NCI-H1105 (cell line): Measurements from ENCODE around the gene FRK.
"Not testable (repeated sequence)": the region's sequence is repeated elsewhere in the genome, so short reads cannot be mapped to it uniquely, and the experiment has no call there.

Experiments
- DNase-seq: peaks from one replicate; lab custom pipeline; 2025; lab: John Stamatoyannopoulos, UW

The FRK gene

DNA sequence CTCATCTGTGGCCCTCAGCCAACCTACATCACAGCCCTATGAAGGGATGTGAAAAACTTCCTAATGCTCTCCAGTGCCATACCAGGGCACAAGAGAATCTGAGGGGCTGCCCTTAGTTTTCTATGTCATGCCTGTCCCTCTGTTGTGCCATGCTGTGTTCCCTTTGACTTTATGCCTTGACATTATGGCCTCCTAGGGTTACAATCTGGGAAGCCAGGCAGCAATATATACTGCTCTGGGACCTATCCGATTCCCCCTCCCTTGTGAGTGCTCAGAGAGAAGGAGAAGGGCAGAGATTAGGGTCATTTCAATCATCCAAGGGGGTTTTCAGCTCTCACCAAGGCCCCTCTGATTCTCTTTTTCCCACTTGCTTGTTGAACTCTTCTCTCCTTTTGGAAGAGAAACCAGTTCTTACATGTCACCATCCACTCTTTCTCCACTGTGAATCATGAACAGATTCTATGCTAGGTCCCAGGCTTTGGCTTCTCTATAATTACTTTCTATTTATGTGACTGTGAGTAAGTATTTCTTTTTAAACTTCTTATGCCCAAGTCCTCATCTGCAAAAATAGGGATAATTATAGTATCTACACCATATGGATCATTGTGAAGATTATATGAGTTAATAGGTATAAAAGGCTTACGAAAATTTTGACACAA, 14.2 kb upstream of the FRK start:
- DNase-seq = no peak

DNA sequence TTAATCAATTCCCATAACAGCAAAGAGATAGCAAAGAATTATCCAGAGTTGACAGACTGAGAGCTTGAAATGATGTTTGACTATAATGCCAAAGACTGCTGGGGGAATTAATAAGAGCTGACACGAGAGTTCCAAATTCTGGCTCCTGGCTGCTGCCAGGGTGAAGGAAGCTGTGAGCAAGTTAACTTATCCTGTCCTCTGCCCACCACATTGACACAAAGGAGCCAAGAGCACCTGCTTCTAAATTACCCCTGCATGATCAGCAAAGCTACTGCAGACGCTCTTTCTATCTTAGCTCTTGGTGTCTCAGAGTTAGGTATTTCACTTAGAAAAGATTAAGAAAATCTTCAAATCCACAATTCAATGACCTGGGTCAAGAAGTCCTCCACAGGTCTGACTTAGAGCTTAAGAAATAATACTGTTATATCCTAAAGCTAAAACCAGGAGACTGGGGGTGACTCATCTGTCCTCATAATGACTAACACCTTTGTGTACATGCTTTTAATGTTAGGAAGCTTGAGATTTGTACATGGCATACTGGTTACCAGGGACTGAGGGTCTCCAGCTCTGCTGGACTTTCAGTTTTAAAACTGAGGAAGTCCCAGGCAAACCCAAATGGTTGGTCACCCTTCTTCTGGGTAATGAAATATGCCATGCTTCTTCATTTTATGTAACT, 13.2 kb upstream of the FRK start:
- no peak for DNase-seq

DNA sequence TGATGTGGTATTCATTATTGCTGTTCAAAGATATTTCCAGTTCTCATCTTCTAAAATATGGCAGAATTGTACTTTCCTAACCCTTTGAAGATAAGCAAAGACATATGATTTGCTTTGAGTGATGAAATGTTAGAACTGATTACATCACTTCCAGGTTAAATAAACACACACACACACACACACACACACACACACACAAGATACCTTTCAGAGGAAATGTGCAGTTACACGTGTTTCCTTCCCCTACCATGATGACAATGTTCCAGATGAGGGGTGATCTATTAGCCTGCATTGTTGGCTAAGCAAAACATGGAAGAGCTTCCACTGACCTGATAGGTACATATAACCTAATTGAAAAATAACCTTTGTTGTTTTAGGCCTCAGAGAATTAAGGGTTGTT, 11.7 kb upstream of the FRK start:
- no peak for DNase-seq

DNA sequence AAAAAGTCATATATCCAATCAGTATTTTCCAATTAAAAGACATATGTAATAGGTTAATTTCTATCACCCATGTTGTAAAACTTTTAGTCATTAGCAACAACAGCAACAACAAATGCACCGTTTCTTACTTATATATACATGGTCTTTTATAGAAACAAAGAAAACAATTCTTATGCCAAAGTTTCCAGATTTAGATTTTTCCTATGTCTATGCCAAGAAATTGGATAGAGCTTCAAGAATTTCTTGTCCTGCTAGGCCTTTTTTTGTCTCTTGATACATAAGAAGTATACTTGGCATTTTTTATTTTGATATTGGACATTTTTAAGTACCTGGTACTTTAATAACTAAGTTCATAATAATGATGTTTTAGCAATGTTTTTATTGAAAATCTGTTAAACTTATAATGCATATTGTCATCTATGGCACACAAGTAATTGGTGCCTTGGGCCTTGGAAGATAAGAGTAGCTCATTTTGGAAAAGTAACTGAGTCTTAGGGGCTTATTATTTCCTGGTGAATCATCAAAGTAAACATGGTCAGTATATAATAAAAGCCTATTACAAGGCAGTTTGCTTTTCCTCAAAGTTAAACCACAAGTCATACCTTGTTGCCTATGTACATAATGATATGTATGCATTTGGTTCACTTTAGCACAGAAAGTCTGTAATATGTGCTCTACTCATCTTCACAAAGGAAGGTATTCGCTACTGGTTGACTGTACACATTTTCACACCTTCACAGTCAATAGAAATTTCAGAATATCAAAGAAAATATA, 10.1 kb upstream of the FRK start:
- no peak for DNase-seq

DNA sequence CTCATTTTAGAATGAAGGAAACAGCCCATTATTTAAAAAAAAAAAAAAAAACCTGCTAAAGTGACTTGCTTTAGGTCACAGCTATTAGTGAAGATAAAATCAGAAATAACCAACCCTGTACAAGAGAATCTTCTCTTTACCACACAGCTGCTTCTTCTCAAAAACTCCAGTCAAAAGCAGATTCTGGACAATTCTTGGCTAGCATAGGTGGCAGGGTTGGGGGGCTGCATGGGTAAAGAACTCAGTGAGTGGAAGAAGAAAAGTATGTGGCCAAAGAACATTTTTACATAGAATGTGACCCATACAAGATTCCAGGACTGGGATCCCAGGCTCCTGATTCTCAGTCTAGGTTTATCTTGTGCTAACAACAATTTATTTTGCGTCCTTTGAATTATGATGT, 9.4 kb upstream of the FRK start:
- DNase-seq = no peak

DNA sequence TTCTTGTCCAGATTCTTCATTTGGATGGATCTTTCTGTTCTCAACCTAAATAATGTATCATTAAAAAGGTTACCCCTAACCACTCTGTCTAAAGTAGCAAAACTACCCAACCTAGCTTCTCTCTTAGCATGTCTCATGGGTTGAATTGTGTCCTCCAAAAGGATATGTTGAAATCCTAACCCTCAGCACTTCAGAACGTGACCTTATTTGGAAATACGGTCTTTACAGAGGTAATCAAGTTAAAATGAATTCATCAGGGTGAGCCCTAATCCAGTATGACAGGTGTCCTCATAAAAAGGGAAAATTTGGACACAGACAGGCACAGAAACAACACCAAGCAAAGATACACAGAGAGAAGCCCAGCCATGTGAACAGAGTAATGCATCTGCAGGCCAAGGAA, 6.1 kb upstream of the FRK start:
- no peak for DNase-seq

DNA sequence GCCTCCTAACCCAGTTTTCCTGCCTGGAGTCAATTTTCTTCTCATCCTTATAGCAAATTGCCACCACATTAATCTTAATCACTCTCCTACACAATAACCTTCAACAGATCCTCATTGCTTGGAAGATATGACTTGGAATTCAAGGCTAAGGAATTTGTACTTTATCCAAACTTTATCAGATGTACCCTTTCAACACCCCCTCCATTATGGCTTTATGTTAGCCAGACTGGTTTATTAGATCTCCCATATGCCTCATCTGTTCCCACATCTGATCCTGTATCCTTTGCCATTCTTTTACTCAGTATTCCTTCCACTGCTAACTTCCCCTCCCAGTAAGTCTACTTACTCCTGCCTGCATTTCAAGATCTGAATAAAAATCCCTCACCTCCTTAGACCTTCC, 4.0 kb upstream of the FRK start:
- no peak for DNase-seq

DNA sequence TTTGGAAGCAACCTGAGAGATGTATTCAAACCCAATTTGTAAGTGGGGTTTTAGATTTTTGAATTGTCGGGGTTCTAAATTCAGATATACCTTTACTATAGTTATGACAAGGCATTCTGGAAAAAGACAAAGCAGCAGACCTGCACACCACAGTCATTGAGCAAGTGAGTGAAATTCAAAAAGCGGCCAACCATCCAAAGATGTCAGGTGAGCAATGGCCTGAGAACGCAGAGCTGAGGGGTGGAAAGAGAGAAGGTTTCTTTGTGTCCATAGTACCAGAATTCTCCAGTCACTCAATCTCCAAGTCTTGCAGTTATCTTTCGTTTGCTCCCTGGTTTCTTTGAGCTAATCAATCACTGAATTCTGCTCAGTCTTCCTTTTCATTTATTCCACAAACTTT, 1.8 kb upstream of the FRK start:
- no peak for DNase-seq

DNA sequence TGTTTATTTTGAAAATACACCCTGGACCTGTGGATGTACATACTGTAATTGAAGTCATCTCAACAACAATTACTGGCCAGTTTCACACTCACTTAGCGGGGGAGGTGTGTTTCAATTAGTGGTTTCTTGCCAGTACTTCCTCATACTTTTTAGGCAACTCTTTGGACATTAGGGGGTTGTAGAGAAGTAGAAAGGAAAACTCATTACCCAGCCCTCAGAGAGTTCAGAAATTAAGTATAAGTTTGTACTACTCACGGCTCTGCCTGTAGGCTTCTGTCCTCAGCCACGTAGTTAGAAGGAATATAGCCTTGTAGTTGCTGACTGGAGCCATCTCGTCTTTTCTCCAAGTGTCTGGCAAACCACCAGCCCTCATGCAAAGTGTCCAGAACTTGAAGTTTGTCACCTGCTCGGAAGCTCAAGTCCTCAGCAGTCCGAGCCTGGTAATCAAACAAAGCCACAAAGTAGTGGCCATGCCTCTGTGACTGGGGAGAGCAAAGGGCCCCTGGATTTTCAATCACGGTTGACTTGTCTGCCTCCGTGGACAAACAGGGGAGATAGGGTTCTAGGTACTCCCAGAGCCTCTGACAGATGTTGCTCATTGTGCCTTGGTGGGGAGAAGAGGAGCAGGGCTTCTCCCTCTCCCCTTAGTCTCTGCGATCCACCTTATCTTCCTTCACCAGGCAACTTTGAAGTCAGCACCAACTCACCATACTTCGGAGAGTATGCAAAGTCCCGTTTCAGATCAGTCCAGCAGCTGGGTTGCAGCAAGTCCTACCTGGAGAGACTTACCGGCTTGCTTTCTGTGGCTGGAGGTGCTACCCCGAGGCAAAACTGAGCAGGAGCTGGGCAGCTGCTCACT, 749 bp downstream of the FRK start:
- DNase-seq = no peak

DNA sequence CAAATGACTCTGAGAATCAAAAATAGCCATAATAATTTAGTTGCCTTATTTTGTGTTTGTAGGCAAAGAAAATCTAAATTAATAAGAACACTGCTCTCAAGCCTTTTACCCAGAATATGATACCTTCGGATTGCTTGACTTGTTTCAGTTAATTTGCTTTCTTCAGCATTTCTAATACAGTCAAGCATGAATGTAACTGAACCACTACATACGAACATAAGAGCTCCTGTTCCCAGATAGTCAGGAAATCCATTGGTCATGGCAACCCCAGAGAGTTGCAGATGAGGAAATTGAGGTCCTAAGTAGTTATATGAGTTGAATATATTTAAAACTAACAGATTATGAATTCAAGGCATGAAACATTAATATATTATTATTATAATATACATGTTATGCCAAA, 2.9 kb downstream of the FRK start:
- no peak for DNase-seq

DNA sequence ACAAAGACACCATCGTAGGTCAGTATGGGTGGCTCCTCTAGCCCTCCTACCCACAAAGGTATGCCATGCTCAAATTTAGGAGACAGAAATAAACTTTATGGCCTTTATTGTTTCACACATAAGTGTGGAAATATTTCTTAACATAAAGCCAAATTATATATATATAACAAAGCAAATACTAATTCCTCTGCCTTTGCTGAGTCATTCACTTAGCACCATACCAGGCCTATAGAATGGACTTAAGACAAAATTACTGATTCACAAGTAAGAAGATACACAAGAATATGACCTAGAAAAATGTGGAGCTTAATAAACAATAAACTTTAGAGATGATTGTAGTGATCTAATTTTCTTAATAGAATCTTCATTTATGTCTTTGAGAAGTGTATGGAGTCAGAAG, 5.2 kb downstream of the FRK start:
- DNase-seq = no peak

DNA sequence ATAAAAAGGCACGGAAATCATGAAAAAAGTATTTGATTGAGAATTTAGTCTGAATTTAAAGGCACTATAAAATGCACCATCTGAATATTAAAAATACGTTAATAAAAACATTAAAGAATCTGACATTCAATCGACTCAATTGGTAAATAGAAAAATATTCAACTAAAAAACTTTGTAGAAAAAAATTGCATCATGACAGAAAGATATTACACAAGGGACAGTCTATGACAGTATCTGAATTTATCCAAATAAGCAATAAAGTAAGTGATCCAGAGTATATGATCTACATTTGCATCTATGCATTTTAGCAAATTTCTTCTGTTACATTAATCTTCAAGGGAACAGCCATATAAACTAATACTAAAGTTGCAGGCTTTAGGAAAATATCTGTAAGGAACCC, 9.4 kb downstream of the FRK start:
- DNase-seq = no peak

DNA sequence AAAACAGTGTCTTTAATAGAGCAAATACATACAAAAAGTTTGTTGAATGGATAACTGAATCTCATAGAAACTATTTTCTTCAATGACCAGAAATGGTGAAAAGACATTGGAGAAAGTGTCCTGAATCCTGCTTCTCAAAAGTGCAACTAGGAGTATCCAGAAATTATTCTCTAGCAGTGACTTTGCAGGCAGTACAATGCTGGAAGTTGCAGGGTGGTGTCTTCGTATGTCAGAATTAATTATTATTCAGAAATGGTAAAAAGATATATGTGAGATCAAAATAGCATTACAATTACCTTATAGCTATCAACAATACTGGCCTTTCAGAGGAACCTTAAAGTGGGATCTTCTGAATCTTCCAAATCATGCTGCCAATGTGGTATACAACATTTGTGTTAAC, 10.0 kb downstream of the FRK start:
- no peak for DNase-seq

DNA sequence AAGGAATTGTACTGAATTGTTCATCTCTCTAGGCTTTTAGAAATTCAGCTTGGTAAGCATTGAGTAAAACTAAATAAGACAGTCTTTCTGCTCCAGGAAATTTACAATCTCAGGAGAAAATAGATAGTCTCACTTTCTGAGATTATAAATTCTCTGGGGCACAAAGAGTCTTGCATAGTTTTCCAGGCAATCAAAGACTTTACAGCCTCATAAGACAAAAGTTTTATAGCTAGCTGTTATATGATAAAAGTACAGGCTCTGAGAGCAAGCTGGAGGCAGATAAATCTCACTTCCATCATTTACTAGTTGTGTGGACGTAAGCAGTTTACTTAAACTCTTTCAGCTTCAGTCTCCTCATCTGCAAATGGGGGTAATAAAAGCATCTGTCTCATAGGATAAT, 11.4 kb downstream of the FRK start:
- DNase-seq = no peak

DNA sequence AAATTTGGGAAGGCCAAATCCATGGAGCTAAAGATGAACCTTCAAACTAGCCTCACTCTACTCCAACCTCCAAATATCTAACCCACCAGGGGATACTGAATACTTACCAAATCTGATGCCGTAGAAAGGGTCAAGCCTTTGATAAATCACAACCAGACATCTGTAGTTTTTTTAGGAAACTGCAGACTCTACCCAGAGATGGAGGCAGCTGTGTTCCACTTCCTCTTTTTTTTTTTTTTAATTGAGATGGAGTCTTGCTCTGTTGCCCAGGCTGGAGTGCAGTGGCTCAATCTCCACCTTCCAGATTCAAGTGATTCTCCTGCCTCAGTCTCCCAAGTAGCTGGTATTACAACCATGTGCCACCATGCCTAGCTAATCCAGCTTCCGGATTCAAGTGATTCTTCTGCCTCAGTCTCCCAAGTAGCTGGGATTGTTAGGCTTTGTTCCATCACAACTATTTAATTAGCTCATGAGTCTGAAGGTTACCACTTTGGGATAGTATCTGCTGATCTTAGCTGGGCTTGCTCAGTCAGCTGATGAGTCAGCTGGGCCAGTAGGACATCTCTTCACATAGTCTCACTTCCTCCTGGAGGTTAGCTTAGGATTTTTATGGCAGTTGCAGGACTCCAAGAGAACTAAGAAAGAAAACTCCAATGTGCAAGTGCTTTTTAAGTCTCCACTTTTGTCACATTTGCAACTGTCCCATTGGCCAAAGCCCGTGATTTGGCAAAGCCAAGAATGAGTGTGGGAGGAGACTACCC, 13.3 kb downstream of the FRK start:
- no peak for DNase-seq

DNA sequence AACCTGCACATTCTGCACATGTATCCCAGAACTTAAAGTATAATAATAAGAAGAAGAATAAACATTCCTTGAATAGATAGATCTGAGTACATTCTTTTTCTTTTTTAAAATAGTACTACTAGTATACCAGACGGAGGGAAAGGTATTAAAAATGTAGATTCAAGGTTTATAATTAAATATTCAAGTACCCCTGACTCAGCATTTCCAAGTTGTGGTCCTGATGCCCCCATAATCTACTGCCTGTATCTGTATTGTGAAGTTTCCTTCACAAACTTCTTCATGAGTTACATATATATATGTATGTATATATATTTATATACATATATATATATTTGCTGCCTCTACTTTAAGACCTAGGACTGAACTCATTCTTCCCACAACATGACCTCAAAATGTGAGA, 14.0 kb downstream of the FRK start:
- DNase-seq = no peak

DNA sequence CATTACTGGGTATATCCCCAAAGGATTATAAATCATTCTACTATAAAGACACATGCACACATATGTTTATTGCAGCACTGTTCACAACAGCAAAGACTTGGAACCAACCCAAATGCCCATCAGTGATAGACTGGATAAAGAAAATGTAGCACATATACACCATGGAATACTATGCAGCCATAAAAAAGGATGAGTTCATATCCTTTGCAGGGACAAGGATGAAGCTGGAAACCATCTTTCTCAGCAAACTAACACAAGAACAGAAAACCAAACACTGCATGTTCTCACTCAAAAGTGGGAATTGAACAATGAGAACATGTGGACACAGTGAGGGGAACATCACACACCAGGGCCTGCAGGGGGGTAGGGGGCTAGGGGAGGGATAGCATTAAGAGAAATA, 14.4 kb downstream of the FRK start:
- not testable (repeated sequence) for DNase-seq

DNA sequence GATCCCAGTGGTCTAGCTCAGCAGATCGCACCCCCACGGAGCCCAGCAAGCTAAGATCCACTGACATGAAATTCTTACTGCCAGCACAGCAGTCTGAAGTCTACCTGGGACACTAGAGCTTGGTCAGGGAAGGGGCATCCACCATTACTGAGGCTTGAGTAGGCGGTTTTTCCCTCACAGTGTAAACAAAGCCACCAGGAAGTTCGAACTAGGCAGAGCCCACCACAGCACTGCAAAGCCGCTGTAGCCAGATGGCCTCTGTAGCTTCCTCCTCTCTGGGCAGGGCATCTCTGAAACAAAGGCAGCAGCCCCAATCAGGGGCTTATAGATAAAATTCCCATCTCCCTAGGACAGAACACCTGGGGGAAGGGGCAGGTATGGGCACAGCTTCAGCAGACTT, 18.8 kb downstream of the FRK start:
- no peak for DNase-seq

DNA sequence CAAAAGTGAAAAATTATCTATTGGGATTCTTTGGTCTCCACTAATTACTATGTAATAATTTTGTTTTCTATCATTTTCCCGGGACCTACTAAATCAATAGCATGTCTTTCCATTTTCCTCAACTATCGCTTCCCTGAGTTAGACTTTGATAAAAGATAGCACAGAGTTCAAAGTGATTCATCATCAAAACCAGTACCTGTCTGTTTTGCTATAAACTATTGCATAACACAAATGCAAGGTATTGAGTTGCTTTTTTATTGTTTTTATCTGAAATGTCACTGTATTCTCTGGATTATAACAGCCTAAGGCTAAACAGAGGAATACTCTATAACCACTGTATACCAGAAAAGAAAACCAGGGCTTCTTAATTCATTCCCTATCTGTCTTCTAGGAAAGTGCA, 19.7 kb downstream of the FRK start:
- no peak for DNase-seq

DNA sequence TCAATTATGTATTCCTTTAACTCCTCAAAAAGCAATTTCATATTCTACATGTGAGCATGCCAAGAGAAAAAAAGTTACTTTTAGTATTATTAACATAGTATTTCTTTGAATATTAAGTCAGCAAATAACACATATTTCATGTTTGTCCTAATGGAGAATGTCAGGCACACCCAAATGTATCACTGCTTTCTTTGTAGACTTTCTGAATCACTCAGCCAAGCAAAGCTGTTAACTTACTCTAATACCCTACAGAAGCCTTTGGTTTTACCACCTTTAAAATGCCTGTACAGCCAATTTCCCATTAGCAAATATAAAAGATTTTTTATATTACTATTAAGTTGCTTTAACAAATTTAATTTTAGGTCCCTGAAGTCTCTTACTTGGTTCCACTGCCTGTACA, 23.8 kb downstream of the FRK start:
- DNase-seq = no peak

DNA sequence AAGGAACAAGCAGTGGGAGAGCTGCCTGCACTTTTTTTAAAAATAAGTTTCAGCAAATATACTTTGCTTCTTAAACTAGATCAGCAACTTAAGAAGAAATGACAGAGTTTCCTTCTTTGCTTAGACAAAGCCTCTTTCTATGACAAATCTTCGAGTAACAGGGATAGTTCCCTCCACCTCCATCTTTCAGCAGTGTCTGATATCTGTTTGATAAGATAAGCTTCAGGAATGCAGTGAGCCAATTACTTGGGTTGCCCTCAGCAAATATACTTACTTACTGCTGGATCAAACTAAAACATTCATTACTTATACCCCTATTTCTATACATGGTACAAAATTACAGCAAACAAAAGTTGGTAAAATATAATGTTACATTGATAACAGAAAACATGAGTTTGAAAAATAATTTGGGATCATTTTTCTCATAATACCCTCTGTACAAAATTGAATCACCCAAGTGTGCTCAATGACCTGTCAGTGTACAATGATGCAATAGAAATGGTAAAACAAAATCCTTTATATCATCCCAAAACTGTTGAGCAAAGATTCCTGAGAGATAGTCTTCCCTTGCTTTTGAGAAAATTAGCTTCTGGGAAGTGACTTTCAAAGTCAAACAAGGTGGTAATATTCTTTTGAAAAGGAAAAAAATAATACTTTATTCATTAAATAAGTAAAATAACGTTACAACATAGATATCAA, 24.5 kb downstream of the FRK start:
- no peak for DNase-seq
